ENCODE results near the gene PACRG.

GRCh38 chr6:163099621-163100171, 371.9 kb downstream of the PACRG start:
- TF ChIP-seq POLR2AphosphoS5 (IDR thresholded peaks at IDR 0.05; ENCODE audit: low read depth, low read length): no peak
- TF ChIP-seq SIN3A (IDR thresholded peaks at IDR 0.05; ENCODE audit: borderline replicate concordance, insufficient read depth, low read length): no peak
- no peak for TF ChIP-seq REST (IDR thresholded peaks at IDR 0.05; ENCODE audit: insufficient read depth in 1 of 2, low read depth in 2 of 2, low read length in 2 of 2)
- no peak for TF ChIP-seq TAF1 (IDR thresholded peaks at IDR 0.05; ENCODE audit: borderline replicate concordance, insufficient read depth, low read length)
- TF ChIP-seq FOXP2 (optimal IDR thresholded peaks at IDR 0.05; ENCODE audit: borderline replicate concordance, extremely low read depth, extremely low read length, insufficient read depth): no peak
